ENCODE results near the gene PTH2R.

DNA sequence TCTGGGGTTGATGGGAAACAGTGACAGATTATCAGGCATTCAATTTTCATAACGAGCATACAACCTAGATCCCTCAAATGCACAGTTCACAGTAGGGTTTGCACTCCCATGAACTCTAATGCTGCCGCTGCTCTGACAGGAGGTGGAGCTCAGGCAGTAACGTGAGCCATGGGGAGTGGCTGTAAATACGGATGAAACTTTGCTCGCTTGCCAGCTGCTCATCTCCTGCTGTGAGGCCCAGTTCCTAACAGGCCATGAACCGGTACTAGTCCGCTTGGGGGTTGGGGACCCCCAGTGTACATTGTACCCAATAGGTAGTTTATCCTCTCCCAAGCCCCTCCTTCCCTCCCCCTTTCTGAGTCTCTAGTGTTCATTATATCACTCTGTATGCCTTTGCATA is 94.6 kb downstream of the PTH2R start:
- TF ChIP-seq EZH2phosphoT487 (IDR thresholded peaks at IDR 0.05; ENCODE audit: insufficient read depth, low read depth), result no peak
- no peak for TF ChIP-seq EZH2 (IDR thresholded peaks at IDR 0.05; ENCODE audit: insufficient read depth, poor library complexity, severe bottlenecking)
